RPMI7951 (cell line): ENCODE data around the gene POLE. TPM values are rescaled to one million over a fixed set of nuclear protein-coding genes. Genes with fewer than 3 reads are reported as not detected.
"Not testable (repeated sequence)": the region's sequence is repeated elsewhere in the genome, so short reads cannot be mapped to it uniquely, and the experiment has no call there.

ENCODE experiments used
- DNase-seq: peaks from one replicate; pipeline ENCODE4 v3.0.0-alpha.2; 2012; ENCODE audit warnings: low read depth
- total RNA-seq: library from RNA; depleted of rRNA; stranded (reverse); fragments of >200 nt; shearing (Covaris generic); gene quantifications from 2 replicates; pipeline ENCODE4 v1.2.3, GENCODE V29; 2014

POLE gene
- total RNA-seq, 1 experiment from 2014 or later = 14.9 TPM

DNA sequence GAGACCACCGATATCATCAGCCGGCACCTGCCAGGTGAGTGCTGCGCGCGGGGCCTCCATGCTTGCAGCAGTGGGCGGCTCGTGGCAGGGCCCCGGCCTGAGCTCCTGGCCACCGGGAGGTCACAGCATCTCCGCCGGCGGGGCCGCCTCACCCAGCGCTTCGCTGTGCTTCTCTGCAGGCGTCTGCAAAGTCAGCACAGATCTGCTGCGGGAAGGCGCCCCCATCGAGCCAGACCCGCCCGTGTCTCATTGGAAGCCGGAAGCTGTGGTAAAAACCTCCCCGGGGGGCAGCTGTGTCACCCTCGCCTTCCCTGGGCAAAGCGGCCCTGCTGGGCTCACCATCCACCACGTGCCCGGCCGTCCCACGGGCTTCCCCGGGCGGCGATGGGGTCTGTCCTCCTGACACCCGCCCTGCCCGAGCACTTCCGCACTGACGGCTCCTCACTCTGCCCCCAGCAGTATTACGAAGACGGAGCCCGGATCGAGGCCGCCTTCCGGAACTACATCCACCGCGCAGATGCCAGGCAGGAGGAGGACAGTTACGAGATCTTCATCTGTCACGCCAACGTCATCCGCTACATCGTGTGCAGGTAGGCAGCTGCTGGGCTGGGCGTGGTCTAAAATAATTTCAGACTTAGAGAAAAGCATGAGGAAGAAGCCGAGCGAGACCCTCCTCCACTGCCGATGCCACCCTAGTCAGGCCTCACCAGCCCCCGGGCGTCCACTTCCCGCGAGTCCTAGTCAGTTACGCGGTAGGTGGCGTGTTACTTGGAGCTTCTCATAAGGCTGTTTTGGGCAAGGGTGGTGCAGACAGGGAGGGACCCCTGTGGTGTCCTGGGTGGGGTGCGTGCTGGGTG, 30.6 kb upstream of the POLE start:
- DNase-seq = no peak

DNA sequence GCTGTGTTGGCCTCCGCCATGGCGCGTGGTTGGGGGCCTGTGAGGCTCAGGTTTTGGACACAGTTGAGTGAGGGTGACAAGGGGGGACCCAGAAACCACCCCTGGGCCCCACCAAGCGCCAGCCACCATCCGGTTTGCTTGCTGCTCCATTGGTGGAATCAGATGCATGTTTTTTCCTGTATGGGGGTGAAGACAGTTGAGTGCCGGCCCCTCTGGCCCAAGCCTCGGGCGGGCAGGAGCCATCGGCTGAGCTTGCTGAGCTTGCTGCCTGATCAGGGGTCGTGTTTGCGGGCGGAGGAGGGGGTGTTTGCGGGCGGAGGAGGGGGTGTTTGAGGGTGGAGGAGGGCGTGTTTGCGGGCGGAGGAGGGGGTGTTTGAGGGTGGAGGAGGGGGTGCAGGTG, 29.9 kb upstream of the POLE start:
- DNase-seq = no peak

DNA sequence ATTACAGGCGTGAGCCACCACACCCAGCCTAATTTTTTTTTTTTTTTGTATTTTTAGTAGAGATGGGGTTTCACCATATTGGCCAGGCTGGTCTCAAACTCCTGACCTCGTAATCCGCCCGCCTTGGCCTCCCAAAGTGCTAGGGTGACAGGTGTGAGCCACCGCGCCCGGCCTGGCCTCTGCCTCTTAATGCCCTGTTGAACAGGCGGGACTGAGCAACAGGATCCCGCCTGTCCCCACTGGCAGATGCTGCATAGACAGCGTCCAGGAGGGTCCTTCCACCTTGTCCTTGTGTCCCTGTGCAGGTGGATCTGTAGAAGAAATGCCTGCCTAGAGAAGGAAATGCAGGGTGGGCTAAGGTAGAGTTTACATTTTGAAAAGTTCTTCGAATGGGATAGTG, 29.2 kb upstream of the POLE start:
- DNase-seq = no peak

DNA sequence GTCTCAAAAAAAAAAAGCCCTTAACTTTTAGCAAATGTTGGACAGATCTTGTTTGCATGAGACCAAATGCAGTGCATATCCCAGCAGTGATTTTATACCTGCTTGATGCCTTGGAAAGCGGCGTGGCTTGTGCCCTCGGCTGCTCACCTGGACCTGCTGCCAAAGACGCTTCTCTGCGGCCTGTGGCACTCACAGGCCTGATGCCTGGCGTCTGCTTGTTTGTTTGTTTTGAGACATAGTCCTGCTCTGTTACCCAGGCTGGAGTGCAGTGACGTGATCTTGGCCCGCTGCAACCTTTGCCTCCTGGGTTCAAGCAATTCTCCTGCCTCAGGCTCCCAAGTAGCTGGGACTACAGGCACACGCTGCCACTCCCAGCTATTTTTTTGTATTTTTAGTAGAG, 28.7 kb upstream of the POLE start:
- no peak for DNase-seq

DNA sequence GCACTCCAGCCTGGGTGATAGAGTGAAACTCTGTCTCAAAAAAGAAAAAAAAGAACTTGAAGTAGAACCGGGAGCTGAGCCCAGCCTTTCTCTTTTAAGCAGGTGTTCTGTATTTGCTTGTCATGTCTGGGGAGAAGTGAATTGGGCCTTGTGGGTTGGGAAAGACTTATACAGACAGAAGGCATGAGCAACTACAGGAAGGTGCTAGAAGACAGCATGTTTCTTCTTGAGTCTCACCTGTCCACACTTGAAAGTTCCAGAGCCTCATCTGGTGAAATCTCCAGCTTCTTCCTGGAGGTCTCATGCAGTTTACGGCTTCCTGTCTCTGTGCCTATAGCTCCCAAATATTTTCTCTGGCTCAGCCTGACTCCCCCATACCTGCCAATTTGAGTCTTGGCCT, 26.0 kb upstream of the POLE start:
- DNase-seq = no peak

DNA sequence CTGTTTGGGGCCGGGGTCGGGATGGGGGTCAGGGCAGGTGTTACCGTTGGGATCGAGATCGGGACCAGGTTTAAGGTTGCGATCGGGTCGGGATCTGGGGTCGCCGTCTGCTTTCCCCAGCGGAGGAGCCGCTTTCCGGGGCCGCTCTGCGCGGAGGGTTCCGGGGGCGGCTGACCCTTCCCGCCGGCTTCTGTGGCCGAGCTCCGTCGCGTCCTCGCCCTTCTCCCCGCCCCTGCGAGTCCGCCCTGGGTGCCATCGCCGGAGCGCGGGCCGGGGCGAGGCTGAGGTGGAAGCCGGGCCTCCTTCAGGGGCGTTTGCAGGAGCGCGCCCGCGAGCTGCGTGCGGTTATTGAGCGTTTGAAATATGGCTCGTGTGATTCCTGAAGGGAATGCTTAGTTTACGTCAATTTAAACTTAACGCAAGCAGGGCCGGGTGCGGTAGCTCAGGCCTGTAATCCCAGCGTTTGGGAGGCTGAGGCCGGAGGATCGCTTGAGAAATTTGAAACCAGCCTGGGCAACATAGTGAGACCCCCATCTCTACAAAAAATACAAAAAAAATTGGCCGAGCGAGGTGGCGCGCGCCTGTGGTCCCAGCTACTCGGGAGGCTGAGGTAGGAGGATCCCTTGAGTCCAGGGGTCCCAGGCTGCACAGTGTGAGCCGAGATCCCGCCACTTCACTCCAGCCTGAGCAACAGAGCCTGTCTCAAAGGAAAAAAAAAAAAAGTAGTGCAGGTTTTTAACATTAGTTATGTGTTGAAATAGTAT, 24.1 kb upstream of the POLE start:
- no peak for DNase-seq

DNA sequence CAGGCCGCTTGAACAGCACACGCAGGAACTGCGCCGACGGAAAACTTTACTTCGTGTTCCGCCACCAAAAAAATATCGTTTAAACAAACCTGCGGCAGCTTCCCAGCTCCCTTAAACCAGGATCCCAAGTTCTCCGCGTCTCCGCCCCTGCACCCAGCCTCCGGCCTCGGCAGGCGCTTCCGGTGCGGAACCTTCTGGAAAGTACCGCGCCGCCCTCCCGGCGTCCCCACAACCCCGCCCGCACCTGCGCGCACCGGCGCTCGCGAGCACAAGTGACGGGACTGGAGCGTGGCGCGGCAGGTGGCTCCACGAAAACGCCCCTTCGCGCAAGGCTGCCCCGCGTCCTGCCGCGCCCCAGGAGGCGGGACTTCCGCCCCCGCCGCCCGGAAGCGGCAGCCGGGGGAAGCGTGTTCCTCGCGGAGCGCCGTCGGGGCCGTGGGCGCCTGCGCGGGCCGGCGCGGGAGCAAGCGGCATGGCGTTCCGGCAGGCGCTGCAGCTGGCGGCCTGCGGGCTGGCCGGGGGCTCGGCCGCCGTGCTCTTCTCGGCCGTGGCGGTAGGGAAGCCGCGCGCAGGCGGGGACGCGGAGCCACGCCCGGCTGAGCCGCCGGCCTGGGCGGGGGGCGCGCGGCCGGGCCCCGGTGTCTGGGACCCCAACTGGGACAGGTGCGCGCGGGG, 23.4 kb upstream of the POLE start, which contains the start of gene PGAM5:
PGAM5 (plus strand) TSS at position 438 of the 675 bp plus-strand sequence; CDS start at position 473, 35 bp downstream.
- peak; percentile 74 for DNase-seq

DNA sequence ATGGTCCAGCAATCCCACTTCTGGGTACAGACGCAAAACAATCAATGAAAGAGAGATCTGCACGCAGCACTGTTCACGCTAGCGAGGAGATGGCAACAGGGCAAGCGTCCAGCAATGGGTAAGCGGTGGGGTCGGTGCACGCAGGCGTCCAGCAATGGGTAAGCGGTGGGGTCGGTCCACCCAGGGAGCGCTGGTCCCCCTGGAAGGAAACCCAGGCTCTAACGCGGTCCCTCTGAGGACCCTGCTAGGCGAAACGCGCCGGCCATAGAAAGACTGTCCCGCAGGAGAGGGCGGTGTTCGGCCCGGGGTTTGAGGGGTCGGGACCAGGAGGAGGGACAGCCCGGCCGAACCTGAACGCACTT, 22.9 kb upstream of the POLE start:
- DNase-seq = no peak

DNA sequence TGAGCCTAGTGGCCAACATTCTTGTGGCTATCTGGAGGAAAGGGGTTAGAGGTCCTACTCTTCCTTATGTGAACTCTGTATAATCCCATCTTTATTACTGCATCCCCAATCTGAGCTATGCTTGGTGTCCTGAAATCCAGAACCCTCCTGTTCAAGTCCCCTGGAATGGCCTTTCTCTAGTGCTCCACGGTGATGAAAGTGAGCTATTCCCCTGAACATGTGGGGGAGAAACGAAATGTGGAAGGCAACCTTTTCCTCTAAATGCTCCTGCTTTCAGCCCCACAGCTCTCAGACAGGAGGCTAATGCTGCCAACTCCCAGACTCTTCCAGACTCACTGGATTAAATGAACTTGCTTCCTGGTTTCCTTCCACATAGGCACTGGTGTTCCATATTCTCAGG, 21.0 kb upstream of the POLE start:
- DNase-seq = no peak

DNA sequence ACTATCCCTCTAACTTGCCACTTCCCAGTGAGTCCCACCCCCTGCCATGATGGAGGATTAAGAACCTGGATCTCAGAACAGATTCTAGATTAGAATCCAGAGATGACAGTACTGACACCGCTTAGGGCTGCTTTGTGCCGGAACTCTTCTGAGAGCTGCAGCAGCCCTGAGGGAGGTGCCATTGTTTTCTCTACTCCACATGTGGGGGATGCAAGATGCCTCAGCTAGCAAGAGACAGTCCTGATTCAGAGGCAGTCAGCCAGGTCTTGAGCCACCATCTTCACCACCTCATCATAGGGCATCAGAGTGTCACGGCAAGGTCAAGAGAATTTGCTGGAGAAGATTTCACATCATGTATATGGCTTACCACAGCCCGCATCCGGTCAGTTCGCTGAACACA, 20.1 kb upstream of the POLE start:
- DNase-seq = no peak

DNA sequence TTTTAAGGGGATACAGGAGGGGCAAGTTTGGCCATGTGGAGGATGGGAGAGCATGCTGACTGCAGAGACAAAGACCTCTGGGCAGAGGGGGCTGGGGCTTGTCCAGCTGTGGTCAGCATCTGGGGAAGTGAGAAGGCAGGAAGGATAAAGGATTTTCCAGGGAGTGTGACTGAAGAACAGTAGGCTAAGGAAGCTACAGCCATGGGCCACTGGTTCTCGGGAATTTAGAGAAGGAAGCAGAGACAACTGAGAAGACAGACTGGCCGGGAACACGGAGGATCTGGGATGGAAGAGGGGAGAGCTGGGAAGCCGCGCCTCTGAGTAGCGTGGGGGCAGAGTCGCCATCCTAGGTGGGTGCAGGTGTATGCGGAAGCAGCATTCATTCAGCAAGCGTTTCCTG, 16.5 kb upstream of the POLE start:
- DNase-seq = no peak

DNA sequence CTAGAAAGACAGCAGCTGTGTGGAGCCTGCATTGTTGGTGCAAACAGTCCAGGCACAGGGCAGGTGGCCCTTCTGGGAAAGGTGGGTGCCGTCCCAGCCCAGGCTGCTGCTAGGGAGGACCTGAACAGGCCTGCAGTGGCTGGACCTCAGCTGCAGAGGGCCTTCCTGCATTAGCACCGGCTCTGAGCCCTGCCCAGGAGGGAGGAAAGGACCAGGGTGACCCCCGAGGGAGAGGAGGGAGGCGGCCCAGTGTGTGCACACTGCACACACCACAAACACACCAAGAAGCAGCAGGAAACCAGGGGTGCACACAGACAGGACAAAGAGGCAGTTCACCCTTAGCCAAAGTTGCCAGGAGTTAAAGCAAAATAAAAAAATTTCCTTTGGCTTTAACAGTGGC, 15.5 kb upstream of the POLE start:
- DNase-seq = no peak

DNA sequence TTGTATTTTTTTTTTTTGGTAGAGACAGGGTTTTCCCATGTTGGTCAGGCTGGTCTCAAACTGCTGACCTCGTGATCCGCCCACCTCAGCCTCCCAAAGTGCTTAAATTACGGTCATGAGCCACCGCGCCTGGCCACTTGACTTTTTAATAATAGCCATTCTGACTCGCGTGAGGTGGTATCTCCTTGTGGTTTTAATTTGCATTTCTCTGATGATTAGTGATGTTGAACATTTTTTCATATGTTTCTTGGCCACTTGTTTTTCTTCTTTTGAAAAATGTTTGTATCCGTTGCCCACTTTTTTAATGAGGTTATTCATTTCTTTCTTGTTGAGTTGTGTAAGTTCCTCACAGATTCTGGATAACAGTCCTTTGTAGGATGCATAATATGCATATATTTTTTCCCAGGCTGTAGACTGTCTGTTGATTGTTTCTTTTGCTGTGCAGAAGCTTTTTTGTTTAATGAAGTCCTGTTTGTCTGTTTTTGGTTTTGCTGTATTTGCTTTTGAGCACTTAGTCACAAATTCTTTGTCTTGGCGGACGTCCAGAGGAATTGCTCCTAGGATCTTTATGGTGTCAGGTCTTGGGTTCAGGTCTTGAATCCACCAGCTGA, 13.2 kb upstream of the POLE start:
- no peak for DNase-seq

DNA sequence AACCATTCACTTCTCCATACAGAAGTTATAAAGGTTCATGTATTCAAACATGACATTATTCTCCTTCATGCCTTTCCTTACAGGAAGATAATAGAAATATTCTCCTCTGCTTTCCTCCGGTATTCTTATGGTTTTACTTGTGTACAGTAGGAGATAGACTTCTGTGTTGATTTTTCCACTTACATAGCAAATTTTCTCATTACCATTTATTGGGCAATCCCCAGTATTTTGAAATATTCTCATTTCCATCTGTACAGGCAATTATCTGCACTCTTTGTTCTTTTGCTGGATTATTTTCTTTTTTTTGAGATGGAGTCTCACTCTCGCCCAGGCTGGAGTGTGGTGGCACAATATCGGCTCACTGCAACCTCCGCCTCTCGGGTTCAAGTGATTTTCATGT, 11.2 kb upstream of the POLE start:
- no peak for DNase-seq

DNA sequence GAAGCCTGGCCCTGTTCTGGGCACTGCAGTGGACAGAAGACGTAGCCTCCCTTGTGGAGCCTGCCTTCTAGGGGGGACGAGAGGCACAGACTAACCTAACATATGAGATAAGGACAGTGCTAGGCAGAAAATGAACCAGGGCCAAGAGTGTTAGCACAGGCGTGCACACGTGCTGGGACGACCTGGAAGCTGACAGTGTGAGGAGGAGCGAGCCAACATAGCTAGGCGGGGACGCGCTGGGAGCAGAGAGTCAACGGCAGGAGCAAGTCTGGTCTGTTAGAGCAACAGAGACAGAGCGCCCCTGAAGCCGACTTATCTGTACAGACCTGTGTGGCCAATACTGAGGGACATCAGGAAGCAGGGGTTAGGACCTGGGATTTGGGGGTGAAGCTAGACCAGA, 8.3 kb upstream of the POLE start:
- DNase-seq = no peak

DNA sequence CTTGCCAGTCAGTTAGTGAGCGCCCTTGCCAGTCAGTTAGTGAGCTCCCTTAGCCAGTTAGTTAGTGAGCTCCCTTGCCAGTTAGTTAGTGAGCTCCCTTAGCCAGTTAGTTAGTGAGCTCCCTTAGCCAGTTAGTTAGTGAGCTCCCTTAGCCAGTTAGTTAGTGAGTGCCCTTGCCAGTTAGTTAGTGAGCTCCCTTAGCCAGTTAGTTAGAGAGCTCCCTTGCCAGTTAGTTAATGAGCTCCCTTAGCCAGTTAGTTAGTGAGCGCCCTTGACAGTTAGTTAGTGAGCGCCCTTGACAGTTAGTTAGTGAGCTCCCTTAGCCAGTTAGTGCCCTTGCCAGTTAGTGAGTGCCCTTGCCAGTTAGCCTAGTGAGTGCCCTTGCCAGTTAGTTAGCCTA, 7.7 kb upstream of the POLE start:
- not testable (repeated sequence) for DNase-seq

DNA sequence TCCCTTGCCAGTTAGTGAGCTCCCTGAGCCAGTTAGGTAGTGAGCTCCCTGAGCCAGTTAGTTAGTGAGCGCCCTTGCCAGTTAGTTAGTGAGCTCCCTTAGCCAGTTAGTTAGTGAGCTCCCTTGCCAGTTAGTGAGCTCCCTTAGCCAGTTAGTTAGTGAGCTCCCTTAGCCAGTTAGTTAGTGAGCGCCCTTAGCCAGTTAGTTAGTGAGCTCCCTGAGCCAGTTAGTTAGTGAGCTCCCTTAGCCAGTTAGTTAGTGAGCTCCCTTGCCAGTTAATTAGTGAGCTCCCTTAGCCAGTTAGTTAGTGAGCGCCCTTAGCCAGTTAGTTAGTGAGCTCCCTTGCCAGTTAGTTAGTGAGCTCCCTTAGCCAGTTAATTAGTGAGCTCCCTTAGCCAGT, 4.9 kb upstream of the POLE start:
- not testable (repeated sequence) for DNase-seq

DNA sequence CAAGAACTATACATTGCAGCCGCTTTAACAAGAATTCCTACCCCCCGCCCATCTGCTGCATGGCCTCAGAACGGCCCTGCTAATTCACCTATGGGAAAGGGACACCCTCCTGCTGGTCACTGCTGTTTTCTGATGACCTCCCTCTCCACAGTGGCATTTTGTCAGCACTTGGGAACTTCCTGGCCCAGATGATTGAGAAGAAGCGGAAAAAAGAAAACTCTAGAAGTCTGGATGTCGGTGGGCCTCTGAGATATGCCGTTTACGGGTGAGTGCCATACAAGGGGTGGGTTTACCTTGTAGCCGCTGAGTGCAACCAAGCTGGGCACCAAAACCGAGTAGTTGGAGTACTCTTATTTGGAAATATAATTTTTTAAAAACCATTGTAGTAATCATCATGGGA, 3.0 kb upstream of the POLE start:
- DNase-seq = no peak

DNA sequence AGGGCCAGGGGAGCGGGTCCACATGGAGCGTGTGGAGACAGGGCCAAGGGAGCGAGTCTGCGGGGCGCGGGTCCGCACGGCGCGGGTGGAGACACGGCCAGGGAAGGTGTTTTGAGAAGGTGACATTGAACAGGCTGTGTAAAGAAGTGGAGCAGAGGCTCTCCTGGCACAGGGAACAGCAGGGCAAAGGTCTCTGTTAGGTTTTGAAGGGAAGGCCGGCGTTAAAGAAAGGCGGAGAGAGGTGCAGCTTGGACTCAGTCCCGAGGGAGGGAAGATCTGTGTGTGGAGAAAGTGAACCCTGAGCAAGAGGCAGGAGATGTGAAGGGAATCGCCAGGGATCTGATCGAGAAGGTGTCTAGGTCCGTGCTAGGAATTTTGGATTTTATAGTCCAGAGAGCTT, 2.1 kb upstream of the POLE start:
- no peak for DNase-seq

DNA sequence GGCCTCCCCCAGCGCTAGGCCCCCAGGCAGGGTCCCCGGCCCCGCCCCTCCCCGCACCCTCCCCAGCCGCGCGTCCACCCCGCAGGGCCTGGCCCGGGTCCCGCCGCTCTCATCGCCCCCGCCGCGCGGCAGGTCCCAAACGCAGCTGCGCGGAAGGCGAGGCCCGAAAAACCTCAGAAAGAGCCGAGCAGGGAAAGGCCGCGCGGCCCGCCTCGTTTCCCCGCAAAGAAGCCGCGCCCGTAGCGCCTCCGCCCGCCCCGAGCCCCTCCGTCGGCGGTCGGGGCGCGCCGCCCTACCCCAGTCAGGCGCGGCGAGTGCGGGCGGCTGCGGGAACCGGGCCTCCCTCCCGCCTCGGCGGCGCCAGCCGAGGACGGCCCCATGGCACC, 324 bp downstream of the POLE start:
- DNase-seq = peak; percentile 29

DNA sequence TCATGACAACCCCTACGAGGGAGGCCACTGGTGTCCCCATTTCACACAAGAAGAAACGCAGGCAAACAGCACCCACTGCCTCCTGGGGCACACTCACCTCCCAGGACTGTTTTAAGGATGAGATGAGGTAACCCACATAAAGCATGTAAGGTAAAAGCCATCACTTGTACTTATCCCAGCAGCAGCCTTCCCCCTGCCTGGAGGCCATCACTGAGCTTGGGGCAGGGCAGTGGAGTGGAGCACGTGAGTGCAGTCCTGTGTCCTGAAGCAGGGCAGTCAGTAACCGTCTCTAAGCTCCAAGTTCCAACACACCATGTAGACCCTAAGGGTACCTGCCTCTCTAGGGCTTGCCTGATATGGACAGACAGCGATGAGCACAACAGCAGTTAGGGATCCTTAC, 1.7 kb downstream of the POLE start:
- no peak for DNase-seq

DNA sequence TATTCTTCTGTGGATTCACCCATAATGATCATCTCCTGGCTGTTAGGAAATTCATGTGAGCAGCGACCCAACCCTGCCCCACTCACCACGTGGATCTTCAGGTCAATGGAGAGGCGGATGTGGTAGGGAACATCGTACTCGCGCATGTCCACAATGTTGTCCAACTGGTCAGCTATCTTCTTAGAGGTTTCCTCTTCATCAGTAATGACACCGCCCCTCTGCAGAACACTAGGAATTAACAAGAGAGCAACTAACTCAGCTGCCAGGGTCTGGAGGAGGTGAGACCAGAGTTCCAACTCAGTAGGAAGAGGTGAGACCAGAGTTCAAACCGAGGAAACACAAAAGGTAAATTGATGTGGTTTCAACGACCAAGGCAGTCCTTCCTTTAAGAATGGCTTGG, 9.7 kb downstream of the POLE start:
- no peak for DNase-seq
